Coronary artery (tissue), 2 donors: Measurements from ENCODE around the gene USP22.

Experiments used
- DNase-seq: peaks from one replicate; pipeline ENCODE4 v3.0.0-alpha.2; 2017; ENCODE audit warnings: low spot score
- H3K27ac ChIP-seq, 2 donors: fragments of 200-600 bp; sonication (generic); one replicate each; pipeline ENCODE4 v1.5.1; 2016 to 2019
- H3K4me3 ChIP-seq: fragments of 200-600 bp; sonication (generic); 2 replicates; pipeline ENCODE4 v1.5.1; 2016; ENCODE audit warnings: mild to moderate bottlenecking, moderate library complexity
- CTCF ChIP-seq: fragments of 200-600 bp; sonication (generic); IDR thresholded peaks from one replicate; pipeline ENCODE4 v1.5.1; 2019; ENCODE audit warnings: antibody characterized with exemption

The USP22 gene

GRCh38 chr17:21035406-21035805 is 7.4 kb downstream of the USP22 start:
- peak overlapping the region; percentile 55 for H3K4me3 ChIP-seq
- no peak for DNase-seq
- no peak for TF ChIP-seq CTCF
- H3K27ac ChIP-seq: peak overlapping the region in 1 of 2 donors; percentile 63

GRCh38 chr17:21034340-21035235 is 8.2 kb downstream of the USP22 start:
- TF ChIP-seq CTCF: no peak
- Histone ChIP-seq H3K4me3 (peak overlapping the region; percentile 55), H3K27ac (peak overlapping the region; percentile 49 to 63)
- DNase-seq: no peak

GRCh38 chr17:21033350-21033749 is 9.5 kb downstream of the USP22 start:
- H3K27ac ChIP-seq: peak overlapping the region in 1 of 2 donors; percentile 12
- peak overlapping the region; percentile 55 for H3K4me3 ChIP-seq
- no peak for DNase-seq
- TF ChIP-seq CTCF: no peak

- no peak for TF ChIP-seq CTCF
- Histone ChIP-seq H3K27ac (no peak overlapping the region), H3K4me3 (peak overlapping the region; percentile 55)
- no peak for DNase-seq
These were observed 10.9 kb downstream of the USP22 start for GRCh38 chr17:21031756-21032396.

GRCh38 chr17:21030375-21030774 is 12.4 kb downstream of the USP22 start:
- H3K27ac ChIP-seq: no peak overlapping the region
- H3K4me3 ChIP-seq: no peak overlapping the region
- TF ChIP-seq CTCF: no peak
- DNase-seq: no peak

GRCh38 chr17:21029515-21029914 is 13.3 kb downstream of the USP22 start:
- peak overlapping the region; percentile 16 to 42 for H3K27ac ChIP-seq
- TF ChIP-seq CTCF: no peak

More at GRCh38 chr17:21029515-21029914, 13.3 kb downstream of the USP22 start:
- no peak overlapping the region for H3K4me3 ChIP-seq
- no peak for DNase-seq
